ENCODE data around the gene PEX14. TPM values are rescaled to one million over a fixed set of nuclear protein-coding genes. Genes with fewer than 3 reads are reported as not detected.

PEX14 gene
- total RNA-seq, 3 donors from 2014 or later: 12.5 to 16.1 (median 14.8) TPM

DNA sequence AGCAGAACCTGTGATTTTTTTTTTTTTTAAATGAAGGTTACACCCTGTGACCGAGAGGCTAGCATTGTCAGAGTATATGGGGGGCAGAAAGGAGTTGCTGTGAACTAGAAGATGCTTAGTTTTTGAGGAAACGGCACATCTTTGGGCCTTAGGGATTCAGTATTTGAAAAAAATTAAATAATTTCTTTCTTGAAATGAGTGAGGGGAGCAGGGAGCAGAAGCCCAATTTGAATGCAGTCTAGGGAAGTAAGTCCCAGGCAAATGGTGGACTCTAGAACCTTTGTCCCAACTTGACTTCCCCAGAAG, 42.9 kb downstream of the PEX14 start:
- intact Hi-C loops (cut with DNase I; ENCODE audit: low total_unique reads): no loop called here
- H3K36me3 ChIP-seq: no peaks in the 10 kb centered on the region
- H3K4me1 ChIP-seq: no peaks in the 10 kb centered on the region
- H3K4me3 ChIP-seq: no peak overlapping the region
- no peaks in the 10 kb centered on the region for H3K27me3 ChIP-seq
- no peaks in the 10 kb centered on the region for H3K9me3 ChIP-seq
- peak overlapping the region in 1 of 2 donors; percentile 50 for H3K27ac ChIP-seq
- TF ChIP-seq POLR2AphosphoS5 (IDR thresholded peaks at IDR 0.05) (no peak), POLR2A (IDR thresholded peaks at IDR 0.05) (no peak)
- TF ChIP-seq, protein P1, sequence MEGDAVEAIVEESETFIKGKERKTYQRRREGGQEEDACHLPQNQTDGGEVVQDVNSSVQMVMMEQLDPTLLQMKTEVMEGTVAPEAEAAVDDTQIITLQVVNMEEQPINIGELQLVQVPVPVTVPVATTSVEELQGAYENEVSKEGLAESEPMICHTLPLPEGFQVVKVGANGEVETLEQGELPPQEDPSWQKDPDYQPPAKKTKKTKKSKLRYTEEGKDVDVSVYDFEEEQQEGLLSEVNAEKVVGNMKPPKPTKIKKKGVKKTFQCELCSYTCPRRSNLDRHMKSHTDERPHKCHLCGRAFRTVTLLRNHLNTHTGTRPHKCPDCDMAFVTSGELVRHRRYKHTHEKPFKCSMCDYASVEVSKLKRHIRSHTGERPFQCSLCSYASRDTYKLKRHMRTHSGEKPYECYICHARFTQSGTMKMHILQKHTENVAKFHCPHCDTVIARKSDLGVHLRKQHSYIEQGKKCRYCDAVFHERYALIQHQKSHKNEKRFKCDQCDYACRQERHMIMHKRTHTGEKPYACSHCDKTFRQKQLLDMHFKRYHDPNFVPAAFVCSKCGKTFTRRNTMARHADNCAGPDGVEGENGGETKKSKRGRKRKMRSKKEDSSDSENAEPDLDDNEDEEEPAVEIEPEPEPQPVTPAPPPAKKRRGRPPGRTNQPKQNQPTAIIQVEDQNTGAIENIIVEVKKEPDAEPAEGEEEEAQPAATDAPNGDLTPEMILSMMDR (IDR thresholded peaks at IDR 0.05): no peak
- no peak for DNase-seq (ENCODE audit: low spot score in 2 of 2)

DNA sequence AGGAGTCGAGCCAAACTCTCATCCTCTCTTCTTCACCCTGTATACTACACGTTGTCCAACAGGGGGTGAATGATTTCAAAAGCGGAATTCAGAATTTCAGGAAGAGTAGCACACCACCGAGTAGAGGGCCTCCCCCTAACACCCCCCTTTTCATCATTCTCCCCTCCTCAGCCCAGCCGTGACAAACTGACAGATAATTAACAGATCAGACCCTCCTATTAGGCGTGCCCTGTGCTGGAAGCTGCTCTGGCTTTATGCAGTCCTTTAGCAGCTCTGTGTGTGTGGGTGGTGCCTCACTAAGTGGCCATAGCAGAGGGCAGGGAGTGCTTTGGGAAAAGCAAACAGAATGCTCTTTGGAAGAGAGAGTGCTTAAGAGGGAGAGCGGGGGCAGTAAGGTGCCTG, 44.3 kb downstream of the PEX14 start:
- DNase-seq (ENCODE audit: low spot score in 2 of 2): no peak
- intact Hi-C loops (cut with DNase I; ENCODE audit: low total_unique reads): no loop called here
- Histone ChIP-seq H3K27ac (peak overlapping the region; percentile 38 to 57), H3K4me3 (no peak overlapping the region), H3K9me3 (no peaks in the 10 kb centered on the region), H3K4me1 (no peaks in the 10 kb centered on the region), H3K36me3 (no peaks in the 10 kb centered on the region), H3K27me3 (no peaks in the 10 kb centered on the region)
- TF ChIP-seq, protein P1 (IDR thresholded peaks at IDR 0.05): no peak
- no peak for TF ChIP-seq POLR2A (IDR thresholded peaks at IDR 0.05)

DNA sequence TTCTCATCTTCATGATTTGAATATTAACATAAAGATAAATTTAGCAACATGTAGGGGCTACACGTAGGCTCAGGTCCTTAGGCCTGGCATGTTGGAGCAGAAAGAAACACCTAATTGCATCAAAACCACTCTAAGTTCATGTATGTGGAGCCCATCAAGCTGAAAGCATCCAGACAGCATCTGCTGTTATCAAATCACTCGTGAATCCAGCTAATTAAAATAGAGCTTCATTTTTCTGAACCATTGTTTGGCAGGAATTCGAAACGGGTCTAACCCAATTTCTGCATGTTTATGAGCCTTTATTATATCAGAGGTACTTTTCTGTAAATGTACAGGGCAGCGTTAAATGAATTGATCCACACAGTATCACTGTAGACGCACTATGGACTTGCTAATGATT, 45.7 kb downstream of the PEX14 start:
- Histone ChIP-seq H3K27ac (no peak overlapping the region), H3K4me1 (no peaks in the 10 kb centered on the region)
- intact Hi-C loops (cut with DNase I; ENCODE audit: low total_unique reads): no loop called here

DNA sequence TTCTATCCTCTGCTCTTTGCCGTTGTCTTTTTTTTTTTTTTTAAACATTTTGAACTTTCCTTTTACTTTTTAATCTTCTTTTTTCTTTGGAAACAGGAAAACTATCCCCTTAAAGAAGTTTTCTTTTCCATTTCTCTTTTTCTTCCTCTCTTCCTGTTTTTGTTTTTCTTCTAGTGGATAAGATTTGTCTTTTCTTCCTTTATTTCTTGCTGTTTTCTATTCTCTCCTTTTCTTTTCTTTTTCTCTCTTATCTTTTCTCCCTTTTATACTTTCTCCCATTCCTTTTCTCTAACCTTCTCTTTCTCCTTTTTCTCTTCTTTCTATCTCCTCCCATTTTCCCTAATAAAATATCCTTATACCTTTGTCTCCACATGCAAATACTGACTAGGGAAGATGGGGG, 46.2 kb downstream of the PEX14 start:
- Histone ChIP-seq H3K4me1 (no peaks in the 10 kb centered on the region), H3K36me3 (no peaks in the 10 kb centered on the region), H3K27ac (no peak overlapping the region)

More for the DNA sequence above, 45.7 kb downstream of the PEX14 start:
- Histone ChIP-seq H3K36me3 (no peaks in the 10 kb centered on the region), H3K4me3 (no peak overlapping the region), H3K9me3 (no peaks in the 10 kb centered on the region), H3K27me3 (no peaks in the 10 kb centered on the region)
- no peak for DNase-seq (ENCODE audit: low spot score in 2 of 2)
- TF ChIP-seq, protein P1 (IDR thresholded peaks at IDR 0.05): no peak
- TF ChIP-seq POLR2A (IDR thresholded peaks at IDR 0.05) (no peak), POLR2AphosphoS5 (IDR thresholded peaks at IDR 0.05) (no peak)

DNA sequence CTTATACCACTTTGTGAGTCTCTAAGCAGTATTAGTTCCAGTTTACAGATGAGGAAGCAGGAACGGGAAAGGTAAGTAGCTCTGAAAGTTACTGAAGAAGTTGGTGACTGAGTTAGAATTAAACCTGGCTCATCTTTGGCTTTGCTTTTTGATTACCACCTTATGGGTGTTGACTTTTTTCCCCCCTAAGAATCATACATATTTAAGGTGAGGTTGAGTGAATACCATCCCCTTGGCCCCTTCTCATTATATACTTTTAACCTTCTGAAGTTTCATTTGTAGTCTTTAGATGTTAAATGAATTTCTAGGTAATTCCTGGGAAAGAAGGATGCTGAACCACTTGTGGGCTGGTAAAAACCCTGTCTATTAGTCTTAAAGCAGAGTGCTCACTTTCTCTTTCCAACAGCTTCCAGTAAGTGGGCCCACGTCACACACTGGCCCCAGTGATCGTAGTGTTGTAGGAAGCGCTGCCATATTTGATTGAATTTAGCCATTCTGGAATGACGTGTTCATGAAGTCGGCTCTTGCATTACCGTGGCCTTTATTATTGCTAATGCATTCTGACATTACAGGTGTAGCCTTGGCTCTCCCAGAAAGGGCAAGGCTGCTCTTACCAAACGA, 46.9 kb downstream of the PEX14 start:
- no peaks in the 10 kb centered on the region for H3K27me3 ChIP-seq
- TF ChIP-seq POLR2AphosphoS5 (IDR thresholded peaks at IDR 0.05) (no peak), POLR2A (IDR thresholded peaks at IDR 0.05) (no peak)
- TF ChIP-seq, protein P1 (IDR thresholded peaks at IDR 0.05): no peak
- no peak overlapping the region for H3K4me3 ChIP-seq
- no peaks in the 10 kb centered on the region for H3K36me3 ChIP-seq
- no peak for DNase-seq (ENCODE audit: low spot score in 2 of 2)
- no peak overlapping the region for H3K27ac ChIP-seq
- intact Hi-C loops (cut with DNase I; ENCODE audit: low total_unique reads): no loop called here
- H3K4me1 ChIP-seq: no peaks in the 10 kb centered on the region
- H3K9me3 ChIP-seq: no peaks in the 10 kb centered on the region

More for the DNA sequence above, 46.2 kb downstream of the PEX14 start:
- DNase-seq (ENCODE audit: low spot score in 2 of 2): no peak
- H3K9me3 ChIP-seq: no peaks in the 10 kb centered on the region
- H3K27me3 ChIP-seq: no peaks in the 10 kb centered on the region
- no peak overlapping the region for H3K4me3 ChIP-seq
- TF ChIP-seq POLR2A (IDR thresholded peaks at IDR 0.05) (no peak), POLR2AphosphoS5 (IDR thresholded peaks at IDR 0.05) (no peak)
- TF ChIP-seq, protein P1 (IDR thresholded peaks at IDR 0.05): no peak
- intact Hi-C loops (cut with DNase I; ENCODE audit: low total_unique reads): no loop called here

Measured in breast epithelium (tissue), 4 donors.